Suprapubic skin (tissue), 4 donors: ENCODE data around the gene CACNA1I. TPM values are rescaled to one million over a fixed set of nuclear protein-coding genes. Genes with fewer than 3 reads are reported as not detected.

Experiments
- DNase-seq, 2 donors: peaks; one replicate each; pipeline ENCODE4 v3.0.0-alpha.2; 2019; ENCODE audit warnings: low spot score in 2 of 2
- H3K27ac ChIP-seq: fragments of 200-600 bp; sonication (generic); one replicate; pipeline ENCODE4 v1.5.1; 2019
- H3K27me3 ChIP-seq: fragments of 200-600 bp; sonication (generic); one replicate; pipeline ENCODE4 v1.5.1; 2019
- H3K36me3 ChIP-seq: fragments of 200-600 bp; sonication (generic); one replicate; pipeline ENCODE4 v1.5.1; 2019
- H3K4me1 ChIP-seq: fragments of 200-600 bp; sonication (generic); one replicate; pipeline ENCODE4 v1.5.1; 2019
- H3K4me3 ChIP-seq: fragments of 200-600 bp; sonication (generic); one replicate; pipeline ENCODE4 v1.5.1; 2019; ENCODE audit warnings: mild to moderate bottlenecking
- H3K9me3 ChIP-seq: fragments of 200-600 bp; sonication (generic); one replicate; pipeline ENCODE4 v1.5.1; 2019
- EP300 ChIP-seq: sonication (generic); formaldehyde crosslinking; IDR thresholded peaks from one replicate; pipeline ENCODE4 v1.6.1; 2017; ENCODE audit warnings: antibody characterized with exemption
- POLR2A ChIP-seq, 2 donors: fragments of 450-650 bp; IDR thresholded peaks; one replicate each; pipeline ENCODE4 v1.6.1; 2017; ENCODE audit warnings: antibody characterized with exemption in 2 of 2, mild to moderate bottlenecking in 2 of 2, moderate library complexity in 2 of 2
- POLR2AphosphoS5 ChIP-seq, 3 donors: sonication (generic); formaldehyde crosslinking; IDR thresholded peaks; one replicate each; pipeline ENCODE4 v1.6.1; 2017; ENCODE audit warnings: antibody characterized with exemption in 3 of 3
- WGBS: methylation state at CpG from one replicate; pipeline ENCODE4 v1.1.5; 2018; 5-methylcytosine and 5-hydroxymethylcytosine counted together
- total RNA-seq, 4 donors: library from RNA; depleted of rRNA; stranded (reverse); fragments of >200 nt; gene quantifications; one replicate each; pipeline ENCODE4 v1.1.0, GENCODE V29; 2016
- TF ChIP-seq, protein P1 (sequence below), 2 donors: fragments of 200-600 bp in 1 of 2; fragments of 450-650 bp in 1 of 2; sonication (generic) in 1 of 2; IDR thresholded peaks; one replicate each; pipeline ENCODE4 v1.5.1; 2016 to 2019; ENCODE audit warnings: antibody characterized with exemption in 2 of 2, mild to moderate bottlenecking in 1 of 2, moderate library complexity in 1 of 2

Gene CACNA1I
- total RNA-seq, 4 donors from 2014 or later = 0.08 to 0.80 (median 0.17) TPM; not detected in 1

DNA sequence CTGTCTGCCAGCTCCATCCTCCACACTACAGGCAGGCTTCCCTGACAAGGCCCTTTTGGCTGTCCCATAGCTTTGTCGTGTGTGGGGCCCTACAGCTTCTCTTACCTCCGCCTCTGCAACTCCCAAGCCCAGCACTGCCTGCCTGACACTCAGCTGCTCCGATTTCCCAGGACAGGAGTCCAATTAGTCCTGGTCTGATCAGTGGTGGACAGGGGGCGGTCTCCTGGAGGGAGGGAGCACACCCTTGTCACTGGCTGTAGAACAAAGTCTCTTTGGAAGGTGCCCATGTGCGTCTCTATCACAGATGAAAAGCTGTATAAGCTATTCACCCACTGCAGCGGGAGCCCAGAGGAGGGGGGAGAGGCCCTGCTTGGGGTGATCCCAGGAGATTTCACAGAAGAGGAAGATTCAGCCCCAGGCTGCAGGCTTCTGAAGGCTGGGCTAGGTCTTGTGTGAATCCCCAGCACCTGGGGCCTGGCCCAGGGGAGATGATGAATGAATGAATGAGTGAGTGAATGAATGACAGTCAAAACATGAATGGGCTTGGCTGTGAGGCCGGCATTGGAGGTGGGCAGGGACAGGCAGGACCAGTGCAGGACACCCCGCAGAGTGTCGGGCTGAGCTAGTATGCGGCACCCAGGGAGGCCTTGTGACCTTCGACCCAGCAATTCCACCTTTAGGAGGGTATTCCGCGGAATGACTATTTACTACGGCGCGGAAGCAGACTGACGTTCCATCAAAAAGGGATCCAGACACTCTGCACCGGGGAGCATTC, 142.4 kb downstream of the CACNA1I start:
- H3K4me3 ChIP-seq = no peak overlapping the region
- 72% methylated on average over 18 of the region's 18 CpGs for WGBS

DNA sequence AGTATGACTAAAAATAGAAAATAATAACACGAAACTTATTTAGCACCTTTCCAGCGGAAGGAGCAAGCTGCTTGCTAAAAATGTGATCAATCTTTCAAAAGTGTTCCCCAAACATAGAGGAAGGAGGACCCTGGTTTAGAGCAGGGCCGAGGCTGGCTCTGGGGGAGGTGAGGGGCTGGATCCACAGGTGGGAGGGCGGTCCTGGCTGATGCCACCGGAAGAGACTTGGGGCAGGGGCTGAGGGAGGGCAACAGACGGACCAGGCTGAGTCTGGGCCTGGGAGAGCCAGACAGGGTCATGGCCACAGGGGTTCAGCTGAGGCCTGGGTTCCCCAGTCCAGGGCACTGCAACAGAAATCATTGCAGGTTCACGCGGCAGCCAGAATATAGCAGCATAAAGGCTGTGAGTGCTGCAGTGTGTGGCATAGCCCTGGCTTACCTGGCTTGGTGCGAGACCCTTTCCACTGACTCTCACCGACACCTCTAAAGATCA, 143.3 kb downstream of the CACNA1I start:
- no peak for TF ChIP-seq POLR2A (IDR thresholded peaks at IDR 0.05)
- no peak for TF ChIP-seq POLR2AphosphoS5 (IDR thresholded peaks at IDR 0.05)
- TF ChIP-seq EP300 = no peak
- TF ChIP-seq, protein P1, sequence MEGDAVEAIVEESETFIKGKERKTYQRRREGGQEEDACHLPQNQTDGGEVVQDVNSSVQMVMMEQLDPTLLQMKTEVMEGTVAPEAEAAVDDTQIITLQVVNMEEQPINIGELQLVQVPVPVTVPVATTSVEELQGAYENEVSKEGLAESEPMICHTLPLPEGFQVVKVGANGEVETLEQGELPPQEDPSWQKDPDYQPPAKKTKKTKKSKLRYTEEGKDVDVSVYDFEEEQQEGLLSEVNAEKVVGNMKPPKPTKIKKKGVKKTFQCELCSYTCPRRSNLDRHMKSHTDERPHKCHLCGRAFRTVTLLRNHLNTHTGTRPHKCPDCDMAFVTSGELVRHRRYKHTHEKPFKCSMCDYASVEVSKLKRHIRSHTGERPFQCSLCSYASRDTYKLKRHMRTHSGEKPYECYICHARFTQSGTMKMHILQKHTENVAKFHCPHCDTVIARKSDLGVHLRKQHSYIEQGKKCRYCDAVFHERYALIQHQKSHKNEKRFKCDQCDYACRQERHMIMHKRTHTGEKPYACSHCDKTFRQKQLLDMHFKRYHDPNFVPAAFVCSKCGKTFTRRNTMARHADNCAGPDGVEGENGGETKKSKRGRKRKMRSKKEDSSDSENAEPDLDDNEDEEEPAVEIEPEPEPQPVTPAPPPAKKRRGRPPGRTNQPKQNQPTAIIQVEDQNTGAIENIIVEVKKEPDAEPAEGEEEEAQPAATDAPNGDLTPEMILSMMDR (IDR thresholded peaks at IDR 0.05) = no peak
- no peak overlapping the region for H3K27ac ChIP-seq
- no peaks in the 10 kb centered on the region for H3K36me3 ChIP-seq
- peaks cover 19% of the 10 kb centered on the region for H3K27me3 ChIP-seq
- no peak overlapping the region for H3K4me3 ChIP-seq
- H3K4me1 ChIP-seq = peaks cover 5% of the 10 kb centered on the region
- H3K9me3 ChIP-seq = no peaks in the 10 kb centered on the region
- whole genome bisulfite sequencing = 72% methylated on average over 8 of the region's 10 CpGs
- no peak for DNase-seq

More for the DNA sequence above, 142.4 kb downstream of the CACNA1I start:
- no peaks in the 10 kb centered on the region for H3K36me3 ChIP-seq
- TF ChIP-seq POLR2AphosphoS5 (IDR thresholded peaks at IDR 0.05) (no peak), EP300 (no peak), POLR2A (IDR thresholded peaks at IDR 0.05) (no peak)
- TF ChIP-seq, protein P1 (IDR thresholded peaks at IDR 0.05) = no peak
- H3K27me3 ChIP-seq = peaks cover 19% of the 10 kb centered on the region
- H3K27ac ChIP-seq = no peak overlapping the region
- DNase-seq = no peak
- H3K9me3 ChIP-seq = no peaks in the 10 kb centered on the region
- no peaks in the 10 kb centered on the region for H3K4me1 ChIP-seq

DNA sequence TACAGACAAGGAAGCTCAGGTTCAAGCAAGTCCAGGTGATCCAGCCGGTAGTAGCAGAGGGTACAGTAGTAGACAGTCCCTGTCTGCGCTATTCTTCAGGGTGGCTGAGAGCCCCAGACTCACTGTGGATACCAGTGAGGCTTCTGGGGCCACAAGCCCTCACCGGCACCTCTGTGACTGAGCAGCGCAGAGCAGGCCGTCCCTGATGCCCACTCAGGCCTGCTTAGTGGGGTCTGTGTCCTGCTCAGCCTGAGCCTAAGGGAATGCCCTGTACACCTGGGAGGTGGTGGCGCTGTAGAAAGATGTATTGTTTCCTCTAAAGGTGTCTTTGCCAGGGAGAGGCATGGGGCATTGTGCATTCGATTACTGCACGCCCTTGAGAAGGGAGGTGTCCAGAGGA, 143.8 kb downstream of the CACNA1I start:
- Histone ChIP-seq H3K9me3 (no peaks in the 10 kb centered on the region), H3K36me3 (no peaks in the 10 kb centered on the region), H3K27me3 (peaks cover 19% of the 10 kb centered on the region), H3K27ac (no peak overlapping the region), H3K4me3 (no peak overlapping the region), H3K4me1 (peaks cover 10% of the 10 kb centered on the region)
- no peak for TF ChIP-seq POLR2AphosphoS5 (IDR thresholded peaks at IDR 0.05)
- TF ChIP-seq EP300 = no peak
- TF ChIP-seq, protein P1 (IDR thresholded peaks at IDR 0.05) = no peak
- TF ChIP-seq POLR2A (IDR thresholded peaks at IDR 0.05) = no peak
- no peak for DNase-seq
- WGBS = 92% methylated on average over 5 of the region's 8 CpGs

DNA sequence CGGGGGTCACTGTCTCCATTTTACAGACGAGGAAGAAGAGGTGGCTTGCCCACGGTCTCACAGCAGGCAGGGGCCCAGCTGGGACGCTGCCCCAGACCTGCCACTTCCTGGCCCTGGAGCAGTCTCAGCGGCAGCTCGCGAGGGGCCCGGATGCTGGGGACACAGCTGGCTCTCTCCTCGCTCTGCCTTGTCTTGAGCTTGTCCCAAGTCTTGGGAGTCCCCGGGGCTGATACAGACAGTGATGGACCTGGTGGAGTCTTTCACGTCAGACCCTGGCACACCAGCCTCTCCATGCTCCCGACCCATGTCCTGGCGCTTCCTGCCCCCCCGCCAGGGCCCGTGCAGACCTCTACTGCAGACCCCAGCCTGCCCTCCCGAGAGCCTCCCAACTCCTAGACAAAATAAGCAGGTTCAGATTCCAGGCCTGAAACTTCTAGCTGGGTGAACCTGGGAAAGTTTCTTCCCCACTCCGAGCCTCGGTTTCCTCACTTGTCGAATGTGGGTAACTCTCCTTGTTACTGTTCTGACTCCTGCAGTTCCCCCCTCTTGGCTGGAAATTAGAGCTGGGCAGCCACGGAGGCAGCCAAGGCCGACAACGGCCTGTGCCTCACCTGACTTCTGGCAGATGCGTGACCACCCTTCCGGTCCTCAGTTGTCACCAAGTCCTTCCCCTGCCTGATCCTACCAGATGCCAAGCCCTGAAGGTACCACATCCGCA, 145.4 kb downstream of the CACNA1I start:
- no peak overlapping the region for H3K4me3 ChIP-seq
- H3K9me3 ChIP-seq = no peaks in the 10 kb centered on the region
- 80% methylated on average over 18 of the region's 25 CpGs for WGBS
- H3K27me3 ChIP-seq = peaks cover 19% of the 10 kb centered on the region
- peaks cover 11% of the 10 kb centered on the region for H3K4me1 ChIP-seq
- TF ChIP-seq EP300 = no peak
- TF ChIP-seq, protein P1 (IDR thresholded peaks at IDR 0.05) = no peak
- TF ChIP-seq POLR2AphosphoS5 (IDR thresholded peaks at IDR 0.05) = no peak
- TF ChIP-seq POLR2A (IDR thresholded peaks at IDR 0.05) = no peak
- DNase-seq = no peak
- no peaks in the 10 kb centered on the region for H3K36me3 ChIP-seq
- no peak overlapping the region for H3K27ac ChIP-seq

DNA sequence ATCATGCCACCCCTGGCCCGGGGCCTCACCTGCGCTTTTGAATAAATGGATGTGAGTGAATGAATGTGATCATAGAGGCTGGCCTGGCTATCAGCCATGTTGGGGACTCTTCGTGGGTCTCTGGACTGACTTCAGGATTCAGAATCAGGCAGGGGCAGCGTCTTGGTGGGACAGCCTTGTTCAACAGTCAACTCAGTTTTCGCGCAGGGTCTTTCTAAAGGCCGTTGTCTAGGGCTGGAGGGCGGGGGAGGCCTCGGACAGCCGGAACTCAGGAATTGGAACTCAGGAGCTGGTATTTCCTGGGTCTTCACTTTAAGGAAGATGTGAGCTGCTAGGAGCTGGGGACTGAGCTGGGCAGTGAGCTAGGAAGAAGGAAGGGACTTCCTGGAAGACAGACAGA, 146.0 kb downstream of the CACNA1I start:
- Histone ChIP-seq H3K4me3 (no peak overlapping the region), H3K4me1 (peaks cover 11% of the 10 kb centered on the region), H3K27ac (no peak overlapping the region), H3K27me3 (peaks cover 15% of the 10 kb centered on the region), H3K9me3 (no peaks in the 10 kb centered on the region), H3K36me3 (no peaks in the 10 kb centered on the region)
- DNase-seq = no peak
- TF ChIP-seq, protein P1 (IDR thresholded peaks at IDR 0.05) = no peak
- no peak for TF ChIP-seq EP300
- 91% methylated on average over 10 of the region's 10 CpGs for WGBS
